NT2/D1 (cell line): Measurements from ENCODE around the gene ADA.

Experiments
- YY1 ChIP-seq: IDR thresholded peaks from 2 replicates; pipeline ENCODE4 v1.6.1; 2011; ENCODE audit not compliant: insufficient read length, insufficient read depth
- ZNF274 ChIP-seq: IDR thresholded peaks from 2 replicates; pipeline ENCODE4 v1.6.1; 2011; ENCODE audit warnings: mild to moderate bottlenecking, low read depth, low read length

DNA sequence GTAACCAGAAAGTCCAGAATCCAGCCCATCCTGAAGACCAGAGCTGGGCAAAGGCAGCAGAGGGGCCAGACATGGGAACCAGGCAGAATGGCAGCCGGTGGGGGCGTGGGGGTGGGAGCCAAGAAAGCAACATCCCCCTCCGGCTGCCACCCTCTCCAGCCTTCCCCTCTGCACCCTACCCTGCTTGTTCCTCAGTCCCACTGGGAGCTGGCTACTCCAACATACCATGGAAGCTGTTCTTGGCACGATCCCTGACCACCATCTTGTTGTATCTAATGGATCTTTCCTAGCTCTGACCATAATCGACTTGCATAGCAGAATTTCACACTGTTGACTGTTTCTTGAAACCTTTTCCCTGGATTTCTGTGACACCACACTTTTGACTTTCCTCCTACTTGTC lies 30.2 kb downstream of the ADA start:
- TF ChIP-seq YY1 (no peak), ZNF274 (no peak)
